Posterior cingulate gyrus (tissue), 11 donors: ENCODE measurements around the gene INHBA.

ENCODE experiments used
- DNase-seq, 10 donors: peaks; one replicate each; pipeline versions ENCODE4 v3.0.0 to v3.0.0-alpha.2; 2020 to 2021; ENCODE audit warnings: mixed read lengths in 3 of 10
- intact Hi-C: fragments of 100-400 bp; cut with DNase I; formaldehyde crosslinking; loops from one replicate; pipeline ENCODE4 v1.15.1; 2023

INHBA gene

GRCh38 chr7:41692251-41692650 is 10.6 kb downstream of the INHBA start:
- intact Hi-C loops: no loop called here
- no peak for DNase-seq

GRCh38 chr7:41691286-41692190 is 11.4 kb downstream of the INHBA start:
- DNase-seq: no peak
- intact Hi-C loops: no loop called here

GRCh38 chr7:41689815-41690214 is 13.1 kb downstream of the INHBA start:
- DNase-seq: peak in 1 of 10 donors; percentile 54

GRCh38 chr7:41688906-41689305 is 14.0 kb downstream of the INHBA start:
- no peak for DNase-seq
- intact Hi-C loops: no loop called here

More at GRCh38 chr7:41689815-41690214, 13.1 kb downstream of the INHBA start:
- intact Hi-C loops: no loop called here

GRCh38 chr7:41688012-41688625 is 14.8 kb downstream of the INHBA start:
- intact Hi-C loops: no loop called here
- no peak for DNase-seq

- intact Hi-C loops: no loop called here
- DNase-seq: no peak
Observed at GRCh38 chr7:41685684-41686083, 17.2 kb downstream of the INHBA start.

- intact Hi-C loops: no loop called here
- DNase-seq: no peak
Observed at GRCh38 chr7:41682422-41682821, 20.5 kb downstream of the INHBA start.

GRCh38 chr7:41679566-41679965 is 23.3 kb downstream of the INHBA start:
- intact Hi-C loops: no loop called here
- DNase-seq: no peak

GRCh38 chr7:41674505-41675023 is 28.3 kb downstream of the INHBA start:
- DNase-seq: no peak
- intact Hi-C loops: no loop called here

GRCh38 chr7:41661596-41661995 is 41.3 kb downstream of the INHBA start:
- no peak for DNase-seq
- intact Hi-C loops: no loop called here

GRCh38 chr7:41659539-41659938 is 43.4 kb downstream of the INHBA start:
- intact Hi-C loops: no loop called here
- DNase-seq: no peak

- intact Hi-C loops: no loop called here
- no peak for DNase-seq
Observed at GRCh38 chr7:41656366-41656765, 46.5 kb downstream of the INHBA start.

GRCh38 chr7:41655426-41655825 is 47.5 kb downstream of the INHBA start:
- no peak for DNase-seq
- intact Hi-C loops: no loop called here

GRCh38 chr7:41652267-41652666 is 50.6 kb downstream of the INHBA start:
- no peak for DNase-seq
- intact Hi-C loops: no loop called here

GRCh38 chr7:41648501-41648900 is 54.4 kb downstream of the INHBA start:
- intact Hi-C loops: no loop called here

GRCh38 chr7:41643616-41644015 is 59.3 kb downstream of the INHBA start:
- intact Hi-C loops: no loop called here
- no peak for DNase-seq

More at GRCh38 chr7:41648501-41648900, 54.4 kb downstream of the INHBA start:
- no peak for DNase-seq

GRCh38 chr7:41641665-41642014 is 61.2 kb downstream of the INHBA start:
- intact Hi-C loops: no loop called here
- DNase-seq: no peak

GRCh38 chr7:41641011-41641664 is 61.8 kb downstream of the INHBA start:
- DNase-seq: no peak
- intact Hi-C loops: no loop called here

GRCh38 chr7:41640487-41640886 is 62.4 kb downstream of the INHBA start:
- intact Hi-C loops: no loop called here
- no peak for DNase-seq

- no peak for DNase-seq
- intact Hi-C loops: no loop called here
Observed at GRCh38 chr7:41637049-41637448, 65.8 kb downstream of the INHBA start.
